Activated T-helper 1 cell treated with Interleukin-2 at 50 U/mL for 16 hours (primary cell): ENCODE data around the gene STT3B.

Source experiments
- DNase-seq: peaks from one replicate; pipeline ENCODE4 v3.0.0-alpha.2; 2020; ENCODE audit warnings: low read depth

The STT3B gene

DNA sequence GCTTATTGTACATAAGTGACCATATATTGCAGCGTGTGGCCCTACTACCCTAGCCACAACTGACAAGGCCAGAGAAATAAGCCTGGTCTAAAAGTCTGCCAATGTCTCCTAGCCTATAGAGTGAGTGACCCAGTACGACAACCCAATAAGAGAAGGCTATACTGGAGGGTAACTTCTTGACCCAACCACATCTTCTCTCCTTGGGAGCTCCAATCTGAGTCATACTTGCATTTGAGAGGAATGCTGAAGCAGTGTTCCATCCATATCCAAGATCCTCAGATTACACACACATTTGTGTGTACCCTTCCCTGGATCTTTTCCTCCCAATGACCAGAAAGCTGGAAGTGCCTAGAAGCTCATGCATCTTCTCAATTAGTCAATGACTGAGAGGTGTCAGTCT lies 11.3 kb upstream of the STT3B start:
- no peak for DNase-seq

DNA sequence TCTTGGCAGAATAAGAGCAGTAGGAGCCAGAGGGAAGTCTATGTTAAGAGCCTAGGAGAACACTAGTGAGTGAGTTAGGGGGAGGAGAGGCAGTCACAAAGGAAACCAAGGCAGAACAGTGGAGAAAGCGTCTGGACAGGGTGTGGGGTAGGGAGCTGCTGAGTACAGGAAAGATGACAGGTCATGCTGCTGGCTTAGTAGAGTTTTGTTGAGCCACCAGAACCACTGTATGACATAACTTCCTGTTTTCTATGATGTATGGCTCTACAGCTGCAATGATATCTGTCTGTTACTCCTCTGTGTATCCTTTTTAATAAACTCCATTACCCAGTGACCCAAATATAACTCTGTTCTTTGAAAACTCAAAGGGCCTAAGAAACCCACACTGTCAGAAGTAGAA lies 10.6 kb upstream of the STT3B start:
- DNase-seq: no peak

DNA sequence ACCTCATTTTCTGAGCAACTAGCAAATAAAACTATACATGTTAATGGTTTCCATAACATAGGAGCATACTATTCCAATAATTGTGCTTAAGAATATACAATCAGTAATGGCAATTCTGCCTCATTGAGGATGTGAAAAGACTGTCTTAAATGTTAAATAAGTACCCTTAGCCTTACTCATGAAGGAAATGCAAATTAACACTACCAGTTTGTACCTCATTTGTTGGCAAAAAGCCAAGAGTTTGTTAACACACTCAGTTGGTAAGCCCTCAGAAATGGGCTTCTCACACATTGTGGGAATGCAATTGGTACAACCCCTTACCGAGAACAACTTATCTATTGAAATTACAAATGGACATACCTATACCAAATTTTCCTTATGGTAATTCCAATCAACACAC lies 9.2 kb upstream of the STT3B start:
- DNase-seq: no peak

DNA sequence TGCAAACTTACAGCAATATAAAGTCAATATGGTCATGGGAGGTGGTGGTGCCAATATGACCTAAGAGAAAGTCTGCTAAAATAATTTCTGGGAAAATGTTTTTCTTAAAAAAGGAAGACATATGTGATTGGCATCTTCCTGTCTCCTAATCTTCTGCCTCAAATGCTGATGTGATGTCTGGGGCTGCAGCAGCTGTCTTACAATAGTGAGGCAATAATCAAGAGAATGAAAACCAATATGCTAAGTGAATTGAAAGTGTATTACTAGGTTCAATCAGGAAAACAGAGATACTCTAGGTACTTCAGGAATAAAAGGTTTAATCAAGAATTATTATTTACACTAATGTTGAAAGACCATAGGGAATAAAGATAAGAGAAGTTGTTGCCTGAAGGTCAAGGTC lies 7.2 kb upstream of the STT3B start:
- DNase-seq: no peak

DNA sequence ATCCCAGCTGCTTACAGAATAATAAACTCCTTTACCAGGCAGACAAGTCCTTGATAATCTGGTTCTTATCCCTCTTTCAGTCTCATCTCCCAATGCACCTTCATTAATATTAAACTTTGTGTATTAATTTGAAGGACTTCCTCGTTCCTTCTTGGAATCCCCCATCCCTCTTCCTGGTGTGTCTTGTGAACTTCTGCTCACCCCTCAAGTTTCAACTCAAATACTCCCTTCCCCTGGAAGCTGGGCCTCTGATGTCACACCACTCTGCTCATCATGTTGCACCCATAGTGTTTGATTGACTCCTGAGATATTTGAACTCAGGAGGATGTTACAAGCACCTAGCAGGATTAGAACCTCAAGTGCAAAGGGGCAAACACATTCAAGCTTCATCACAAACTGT lies 3.3 kb upstream of the STT3B start:
- DNase-seq: no peak

DNA sequence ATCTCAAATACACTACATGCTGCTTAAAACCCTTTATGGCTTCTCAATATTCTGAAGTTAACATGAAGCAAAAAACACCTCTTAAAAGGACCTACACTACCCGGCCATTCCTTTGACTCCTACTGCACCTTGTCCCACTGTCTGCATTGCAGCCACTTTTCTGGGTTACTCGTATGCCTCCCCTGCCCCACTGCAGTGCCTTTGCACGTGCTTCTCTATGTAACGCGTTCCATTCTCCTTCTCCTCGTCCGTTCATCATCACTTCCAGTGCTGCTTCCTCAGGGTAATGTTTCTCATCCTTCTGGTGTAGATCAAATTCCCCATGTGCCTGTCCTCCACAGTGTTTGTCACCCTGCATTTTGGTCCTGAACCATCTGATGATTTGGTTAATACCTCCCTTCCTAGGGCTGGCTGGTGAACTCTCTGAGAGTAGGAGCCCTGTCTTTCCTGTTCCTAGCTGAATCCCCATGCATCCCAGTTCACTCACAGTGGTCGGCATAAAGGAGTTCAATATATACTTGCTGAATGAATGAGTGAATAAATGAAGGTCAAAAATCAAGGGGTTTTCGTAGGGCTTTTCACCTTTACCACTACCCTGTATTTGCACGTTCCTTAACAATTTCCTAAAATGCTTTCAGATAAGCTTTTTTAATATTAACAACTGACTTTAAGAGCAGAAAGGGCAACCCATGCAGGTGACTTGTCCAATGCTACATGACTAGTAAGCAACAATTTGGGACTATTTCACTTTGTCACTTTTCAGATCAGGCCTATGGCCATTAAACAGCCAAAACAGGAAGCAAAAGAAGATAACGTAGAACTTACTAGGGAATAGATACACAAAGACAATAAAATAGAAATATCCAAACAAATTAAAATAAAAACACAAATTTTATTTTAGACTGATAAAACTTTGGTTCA lies 2.4 kb upstream of the STT3B start:
- DNase-seq: no peak

DNA sequence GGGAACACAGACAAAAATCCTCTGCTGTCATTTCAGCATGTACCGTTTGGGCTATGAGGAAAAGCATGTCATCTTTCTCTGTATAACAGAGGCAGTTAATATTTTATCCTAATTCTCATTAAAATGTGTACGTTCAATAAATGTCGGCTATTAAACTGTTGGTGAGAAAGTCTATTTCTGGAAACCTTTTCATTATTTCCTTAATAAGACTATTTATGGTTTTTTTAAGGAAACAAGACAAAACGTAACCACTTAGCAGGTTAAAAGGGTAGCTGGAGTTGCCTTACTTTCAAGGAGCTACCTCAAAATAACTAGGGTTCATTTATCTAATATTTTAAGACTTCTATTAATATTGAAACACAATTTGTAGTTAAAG lies 1.8 kb upstream of the STT3B start:
- no peak for DNase-seq

DNA sequence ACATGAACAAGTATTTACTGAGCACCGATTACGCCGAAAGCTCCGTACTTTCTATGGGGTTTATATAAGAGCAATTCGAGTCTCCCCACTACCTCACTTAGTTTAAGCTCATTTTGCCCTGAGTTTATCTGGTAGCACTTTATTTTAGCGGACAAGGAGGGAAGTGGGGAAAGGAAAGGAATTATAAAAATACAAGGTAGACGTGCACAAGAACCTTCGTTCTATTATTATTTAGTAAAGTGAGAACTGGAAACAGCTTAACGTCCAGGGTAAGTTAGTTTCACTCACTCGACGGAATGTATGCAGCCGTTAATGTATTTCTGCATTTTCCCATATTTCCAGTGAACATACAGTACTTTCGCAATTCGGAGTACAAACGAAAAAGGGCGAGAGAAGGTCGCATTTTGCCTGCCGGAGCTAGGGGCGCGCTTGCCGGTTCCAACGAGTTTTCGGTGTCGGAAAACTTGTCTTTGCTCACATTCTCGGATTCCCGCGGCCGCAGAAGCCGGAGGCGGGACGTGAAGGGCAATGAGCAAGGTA lies 1.2 kb upstream of the STT3B start:
- no peak for DNase-seq

DNA sequence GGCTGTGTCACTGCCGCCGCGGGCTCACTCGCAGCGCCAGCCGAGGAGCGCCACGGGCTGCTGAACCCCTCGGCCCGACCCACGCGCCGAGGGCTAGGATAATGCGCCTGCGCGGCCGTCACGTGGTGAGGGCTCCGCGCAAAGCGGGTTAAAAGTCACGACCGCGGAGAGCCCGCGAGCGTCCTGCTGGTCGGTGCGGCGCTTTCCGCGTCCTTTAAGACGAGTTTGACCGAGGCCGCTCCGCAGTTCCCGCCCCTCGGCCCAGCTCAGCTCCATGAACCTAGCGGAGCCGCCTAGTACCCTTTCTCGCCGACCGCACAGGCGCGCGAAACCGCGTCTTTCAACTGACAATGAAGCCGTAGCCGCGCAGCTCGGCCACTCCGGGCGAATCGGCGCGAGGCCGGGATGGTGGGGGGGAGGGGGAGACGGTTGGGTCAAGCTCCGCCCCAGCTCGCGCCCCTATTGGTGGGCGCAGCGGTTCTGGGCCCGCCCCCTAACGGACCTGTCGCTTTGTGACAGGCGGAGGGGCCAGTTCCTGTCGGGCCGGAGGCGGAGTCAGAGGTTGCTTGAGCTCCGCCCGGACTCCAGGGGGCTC lies 636 bp upstream of the STT3B start:
- peak; percentile 98 for DNase-seq

DNA sequence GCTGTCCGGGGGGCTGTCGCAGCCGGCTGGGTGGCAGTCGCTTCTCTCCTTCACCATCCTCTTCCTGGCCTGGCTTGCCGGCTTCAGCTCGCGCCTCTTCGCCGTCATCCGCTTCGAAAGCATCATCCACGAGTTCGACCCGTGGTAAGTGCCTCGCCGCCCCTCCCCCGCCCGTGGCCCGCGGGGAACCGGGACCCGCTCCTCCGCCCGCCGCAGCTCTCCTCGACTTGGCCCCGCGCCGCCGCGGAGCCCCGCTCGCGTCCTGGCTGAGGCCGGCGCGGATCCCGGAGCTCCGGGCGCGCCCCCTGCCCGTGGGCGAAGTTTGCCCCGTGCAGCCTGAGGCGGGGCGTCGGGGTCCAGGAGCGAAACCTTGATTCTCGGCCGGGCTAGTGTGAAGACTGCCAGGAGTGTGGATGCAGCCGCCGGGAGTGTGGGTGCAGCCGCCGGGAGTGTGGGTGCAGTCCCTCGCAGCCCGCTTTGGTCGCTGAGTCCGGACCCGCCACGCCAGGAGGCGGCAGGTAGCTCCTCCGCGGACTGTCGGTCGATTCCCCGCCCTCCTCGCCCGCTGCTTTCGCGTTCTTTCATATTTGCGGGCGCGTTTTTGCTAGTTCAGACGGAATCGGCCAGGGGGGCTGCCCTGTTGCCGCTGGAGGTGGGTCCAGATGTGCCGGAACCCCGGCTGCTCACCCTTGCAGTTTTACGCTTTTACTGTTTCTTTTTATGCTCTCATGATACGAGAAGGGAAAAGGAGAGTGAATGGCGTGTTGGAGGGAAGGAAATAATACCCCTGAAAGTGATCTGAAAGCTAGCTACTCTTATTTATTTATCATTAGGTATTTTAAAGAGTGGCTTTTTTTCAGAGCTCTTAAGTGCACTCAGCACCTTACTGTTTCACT lies 692 bp downstream of the STT3B start:
- DNase-seq: peak; percentile 39

DNA sequence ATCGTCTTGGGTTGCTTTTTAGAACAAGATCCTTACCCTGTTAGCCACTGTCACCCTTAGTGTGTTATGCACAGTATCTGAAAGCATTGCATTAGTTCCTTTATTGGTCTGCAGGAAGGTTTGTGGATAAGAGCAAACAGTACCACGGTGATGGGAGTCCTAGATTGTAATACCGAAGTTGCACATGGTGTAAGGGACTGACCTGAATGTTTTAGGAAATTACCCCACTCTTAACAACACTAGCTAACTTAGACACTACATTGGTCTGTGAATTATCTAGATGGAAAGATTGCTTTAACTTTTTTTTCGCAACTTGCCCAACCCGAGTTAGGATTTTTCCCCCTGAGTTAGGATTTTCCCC lies 1.3 kb downstream of the STT3B start:
- DNase-seq: no peak

DNA sequence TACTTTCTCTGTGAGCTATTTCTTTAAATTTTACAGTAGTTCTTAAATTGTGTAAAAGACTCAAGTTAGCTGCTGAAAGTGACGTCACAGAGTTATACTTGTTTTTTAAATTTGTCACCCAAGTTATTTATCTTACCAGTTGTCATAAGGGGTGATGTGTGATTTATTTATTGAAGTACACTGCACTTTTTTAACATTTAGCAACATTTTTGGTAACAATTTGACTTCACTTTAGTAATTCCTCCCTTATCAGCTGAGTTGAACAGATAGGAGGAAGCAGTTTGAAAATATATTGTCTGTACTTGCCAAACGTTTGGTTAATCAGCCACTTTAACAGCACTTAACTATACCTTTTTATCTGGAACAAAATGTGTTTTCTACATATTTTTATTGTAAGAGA lies 3.8 kb downstream of the STT3B start:
- no peak for DNase-seq

DNA sequence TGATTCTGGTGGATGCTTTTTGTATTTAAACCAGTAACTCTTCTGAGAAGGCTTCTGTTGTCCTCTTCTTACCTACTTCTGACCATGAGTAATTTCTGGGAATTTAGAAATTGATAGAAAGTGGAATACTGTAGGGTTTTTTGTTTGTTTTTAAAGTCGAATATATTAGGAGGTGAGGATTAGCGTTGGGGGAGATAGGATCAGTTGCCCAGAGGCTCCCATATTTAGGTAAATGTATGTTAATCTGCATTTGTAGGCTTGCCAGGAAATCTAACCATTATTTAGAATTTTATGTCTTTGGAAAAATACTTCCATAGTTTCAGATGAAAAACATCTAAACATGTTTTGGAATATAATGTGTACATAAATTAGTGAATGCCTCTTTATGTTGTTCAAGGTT lies 6.1 kb downstream of the STT3B start:
- no peak for DNase-seq

DNA sequence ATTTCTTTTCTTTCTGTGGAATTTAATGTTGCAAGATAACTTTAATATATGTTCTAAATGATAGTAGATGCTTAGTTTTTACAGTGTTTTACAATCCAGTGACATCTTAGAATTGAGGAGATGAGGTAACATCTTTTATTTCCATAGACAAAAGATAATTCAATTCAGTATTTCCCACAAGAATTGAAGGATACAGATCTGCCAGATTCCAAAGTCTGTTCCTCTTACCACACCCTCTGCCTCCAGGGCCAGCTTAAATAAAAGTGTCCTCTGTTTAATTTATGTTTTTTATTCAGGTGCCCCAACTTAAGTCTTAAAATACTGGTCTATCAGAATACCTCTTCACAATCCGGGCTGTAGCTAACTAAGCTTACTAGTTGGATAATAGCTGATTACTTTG lies 6.5 kb downstream of the STT3B start:
- no peak for DNase-seq

DNA sequence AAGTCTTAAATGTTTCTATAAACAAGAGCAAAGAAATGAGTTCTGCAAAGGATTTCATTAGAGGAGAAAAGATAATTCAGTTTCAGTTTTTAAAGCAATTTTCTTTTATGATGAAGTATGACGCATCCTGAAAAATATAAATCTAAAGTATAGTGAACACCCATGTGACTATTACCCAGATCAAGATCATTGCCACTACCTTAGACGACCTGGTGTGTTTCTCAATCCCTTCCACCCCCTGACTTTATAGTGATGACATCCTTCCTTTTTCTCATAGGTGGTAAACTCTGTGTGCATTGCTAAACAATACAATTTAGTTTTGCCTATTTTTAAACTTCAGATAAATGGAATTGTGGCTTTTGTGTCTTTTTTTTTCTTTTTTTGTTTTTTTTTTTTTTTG lies 8.4 kb downstream of the STT3B start:
- DNase-seq: no peak

DNA sequence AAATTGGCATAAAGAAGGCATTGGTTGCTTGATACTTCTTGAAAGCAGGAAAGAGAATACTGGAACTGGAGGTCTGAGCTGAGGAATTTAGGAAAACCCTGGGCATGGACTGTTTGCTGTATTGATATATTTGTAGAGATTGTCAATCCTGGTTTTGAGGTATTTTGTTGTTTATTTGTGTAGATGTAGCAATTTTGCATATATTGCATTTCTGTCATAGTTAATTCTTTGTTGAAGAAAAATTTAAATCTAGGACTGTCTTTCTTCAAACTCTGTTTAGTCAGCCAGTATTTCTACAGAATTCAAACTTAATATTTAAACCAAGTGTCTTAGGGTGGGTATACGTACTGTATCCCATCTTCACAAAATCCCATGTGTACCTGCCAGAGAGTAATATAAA lies 9.5 kb downstream of the STT3B start:
- DNase-seq: no peak

DNA sequence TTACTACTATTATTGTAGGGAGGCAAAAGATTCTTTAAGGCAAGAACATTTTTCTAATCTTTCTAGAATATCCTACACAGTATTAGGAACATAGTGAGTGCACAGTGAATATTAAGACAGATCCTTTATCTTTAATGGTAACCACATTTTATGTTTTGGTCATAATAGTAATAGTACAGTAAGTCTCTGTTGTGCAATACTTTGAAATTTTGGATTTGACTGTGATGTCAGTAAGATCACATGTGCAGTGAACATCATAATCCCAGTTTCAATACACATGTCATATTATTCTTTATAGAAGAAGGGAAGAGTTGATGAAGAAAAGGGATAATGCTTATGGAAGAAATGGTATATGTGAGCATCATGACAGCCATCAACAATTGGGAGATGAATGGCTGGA lies 10.7 kb downstream of the STT3B start:
- DNase-seq: no peak

DNA sequence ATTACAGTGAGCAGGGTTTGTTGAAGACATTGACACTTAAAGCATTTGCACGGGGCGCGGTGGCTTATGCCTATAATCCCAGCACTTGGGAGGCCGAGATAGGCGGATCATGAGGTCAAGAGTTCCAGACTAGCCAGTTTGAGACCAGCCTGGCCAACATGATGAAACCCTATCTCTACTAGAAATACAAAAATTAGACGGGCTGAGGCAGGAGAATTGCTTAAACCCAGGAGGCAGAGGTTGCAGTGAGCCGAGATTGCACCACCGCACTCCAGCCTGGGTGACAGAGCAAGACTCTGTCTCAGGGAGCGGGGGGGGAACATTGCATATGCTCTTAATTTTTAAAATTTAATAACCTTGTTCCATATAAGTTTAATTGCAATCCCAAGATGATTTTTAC lies 11.9 kb downstream of the STT3B start:
- no peak for DNase-seq

DNA sequence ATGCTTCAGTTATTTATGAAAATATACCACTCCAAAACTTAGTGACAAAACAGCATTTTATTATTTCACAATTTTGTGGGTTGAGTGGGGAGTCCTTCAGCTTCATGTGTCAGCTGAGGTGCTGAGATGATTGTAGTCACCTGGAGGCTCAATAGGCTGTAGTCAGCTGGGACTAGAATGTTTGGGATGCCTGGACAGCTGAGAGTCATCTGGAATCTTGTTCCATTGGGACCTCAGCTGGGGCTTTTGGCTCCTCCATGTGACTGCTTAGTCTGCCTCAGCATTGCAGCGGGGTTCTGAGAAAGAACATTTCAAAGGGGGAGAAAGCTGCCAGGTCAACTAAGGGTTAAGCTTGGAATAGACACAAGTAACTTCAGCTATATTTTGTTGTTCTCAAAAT lies 13.4 kb downstream of the STT3B start:
- DNase-seq: no peak

DNA sequence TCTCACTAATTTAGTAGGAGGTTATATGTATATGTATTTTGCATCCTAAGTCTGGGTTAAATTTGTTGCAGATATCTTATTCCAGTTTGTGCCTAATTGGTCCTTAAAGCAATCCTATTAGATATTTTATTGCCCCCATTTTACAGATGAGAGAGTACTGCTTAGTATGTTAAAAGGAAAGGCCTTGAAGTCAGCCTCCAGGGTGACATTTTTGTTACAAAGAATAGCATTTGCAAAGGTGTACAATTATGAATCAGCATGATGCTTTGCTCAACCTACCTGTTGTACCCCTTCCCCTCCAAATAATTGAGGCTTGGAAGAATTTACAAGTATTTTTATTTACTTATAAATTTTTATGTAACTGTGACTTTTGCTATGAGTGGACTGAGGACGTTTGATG lies 14.0 kb downstream of the STT3B start:
- no peak for DNase-seq

DNA sequence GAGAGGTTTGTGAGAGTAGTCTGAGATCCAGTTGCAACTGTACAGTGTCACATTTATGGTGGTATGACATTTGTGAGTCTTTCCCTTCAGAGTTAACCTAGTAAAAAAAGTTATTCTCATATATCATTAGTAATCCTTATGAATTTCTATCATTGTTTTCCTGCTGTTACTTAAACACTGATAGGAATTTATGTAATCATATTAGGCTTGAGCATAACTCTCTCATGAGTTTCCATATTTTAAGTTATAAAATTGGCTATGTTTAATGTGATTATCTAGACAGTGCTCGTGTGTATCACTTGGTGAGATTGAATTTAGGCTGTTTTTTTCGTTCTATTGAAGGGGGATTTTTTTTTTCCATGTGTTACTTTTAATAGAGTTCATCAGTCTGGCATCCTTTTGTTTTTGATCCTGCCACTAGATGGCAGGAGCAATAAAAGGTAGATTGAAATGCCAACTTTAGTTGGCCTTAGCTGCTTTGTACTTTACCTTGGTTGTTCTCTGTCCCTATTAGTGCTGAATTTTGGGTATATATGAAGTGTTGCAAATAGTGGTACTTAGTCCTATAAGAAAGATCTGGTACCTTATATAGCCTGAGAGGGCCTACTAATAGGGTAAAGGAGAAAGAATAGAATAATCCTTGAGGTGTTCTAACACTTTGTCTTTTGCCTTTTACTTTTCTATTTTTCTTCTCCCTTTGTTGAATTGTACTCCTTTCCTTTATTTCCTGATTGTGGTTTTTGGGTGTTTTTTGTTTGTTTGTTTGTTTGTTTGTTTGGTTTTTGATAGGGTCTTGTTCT lies 17.9 kb downstream of the STT3B start:
- no peak for DNase-seq

DNA sequence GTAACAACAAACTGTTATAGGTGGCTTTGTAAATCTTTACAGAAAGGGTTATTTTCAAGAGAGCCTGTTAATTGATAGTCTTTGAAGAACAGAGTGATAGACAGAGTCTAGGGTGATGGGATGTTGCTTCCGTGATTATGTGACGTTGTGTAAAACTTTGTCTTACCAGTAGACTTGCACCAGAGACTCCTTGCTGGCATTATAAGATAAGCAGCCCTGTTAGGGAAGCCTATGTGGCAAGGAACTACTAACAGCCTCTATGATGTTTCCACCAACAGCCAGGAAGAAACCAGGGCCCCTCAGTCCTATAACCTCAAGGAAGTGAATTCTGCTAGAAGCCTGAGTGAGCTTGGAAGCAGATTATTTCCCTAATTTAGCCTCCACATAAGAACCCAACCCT lies 18.9 kb downstream of the STT3B start:
- no peak for DNase-seq
